Stimulated activated CD8-positive, alpha-beta memory T cell treated with anti-CD3 and anti-CD28 coated beads, Interleukin-4, amount 100 ng/mL, for 4 hours (primary cell): ENCODE data around the gene MEIS1.

Source experiments
- DNase-seq, 2 donors: peaks; one replicate each; pipeline ENCODE4 v3.0.0-alpha.2; 2020; ENCODE audit warnings: low read depth in 2 of 2, low spot score in 1 of 2

MEIS1 gene

DNA sequence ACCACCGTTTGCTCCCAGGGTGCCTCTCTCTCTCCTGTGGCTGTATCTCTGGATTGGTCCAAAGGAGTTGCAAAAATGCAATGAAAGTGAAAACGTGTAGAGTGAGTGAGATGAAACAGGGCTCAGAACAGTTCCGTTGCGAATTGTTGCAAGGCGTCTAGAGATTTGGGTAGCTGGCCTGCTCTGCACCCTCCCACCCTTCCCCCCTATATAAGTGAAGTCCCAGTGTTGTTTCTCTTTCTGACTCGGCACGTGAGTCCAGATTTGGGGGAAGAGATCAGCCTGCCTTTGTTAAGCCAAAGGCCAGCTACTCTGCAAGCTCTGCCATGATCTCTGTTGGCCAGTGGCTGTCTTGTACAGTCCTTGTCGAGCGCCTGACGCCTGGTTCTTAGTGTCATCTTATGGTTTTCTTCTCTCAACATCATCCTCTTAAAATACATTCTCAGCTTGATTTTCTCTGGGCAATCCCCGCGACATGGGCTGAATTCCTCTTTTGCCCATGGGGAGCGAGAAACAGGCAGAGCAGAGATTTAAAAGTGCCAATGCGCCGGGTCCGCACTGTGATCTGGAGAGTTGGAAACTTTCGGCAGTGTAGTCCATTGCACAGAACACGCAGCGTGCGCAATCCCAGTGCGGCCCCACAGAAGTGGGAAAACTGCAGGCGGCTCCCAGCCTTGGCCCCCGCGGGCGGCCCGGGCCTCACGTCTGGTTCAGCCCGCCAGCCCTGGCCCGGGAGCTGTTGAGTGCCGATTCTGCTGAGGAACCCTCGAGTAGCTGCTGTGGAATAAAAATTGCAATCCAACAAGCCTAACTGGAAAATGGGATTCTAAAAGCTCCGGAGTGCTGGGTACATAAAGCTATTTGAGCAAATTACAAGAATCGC is 9.3 kb downstream of the MEIS1 start:
- DNase-seq: no peak

DNA sequence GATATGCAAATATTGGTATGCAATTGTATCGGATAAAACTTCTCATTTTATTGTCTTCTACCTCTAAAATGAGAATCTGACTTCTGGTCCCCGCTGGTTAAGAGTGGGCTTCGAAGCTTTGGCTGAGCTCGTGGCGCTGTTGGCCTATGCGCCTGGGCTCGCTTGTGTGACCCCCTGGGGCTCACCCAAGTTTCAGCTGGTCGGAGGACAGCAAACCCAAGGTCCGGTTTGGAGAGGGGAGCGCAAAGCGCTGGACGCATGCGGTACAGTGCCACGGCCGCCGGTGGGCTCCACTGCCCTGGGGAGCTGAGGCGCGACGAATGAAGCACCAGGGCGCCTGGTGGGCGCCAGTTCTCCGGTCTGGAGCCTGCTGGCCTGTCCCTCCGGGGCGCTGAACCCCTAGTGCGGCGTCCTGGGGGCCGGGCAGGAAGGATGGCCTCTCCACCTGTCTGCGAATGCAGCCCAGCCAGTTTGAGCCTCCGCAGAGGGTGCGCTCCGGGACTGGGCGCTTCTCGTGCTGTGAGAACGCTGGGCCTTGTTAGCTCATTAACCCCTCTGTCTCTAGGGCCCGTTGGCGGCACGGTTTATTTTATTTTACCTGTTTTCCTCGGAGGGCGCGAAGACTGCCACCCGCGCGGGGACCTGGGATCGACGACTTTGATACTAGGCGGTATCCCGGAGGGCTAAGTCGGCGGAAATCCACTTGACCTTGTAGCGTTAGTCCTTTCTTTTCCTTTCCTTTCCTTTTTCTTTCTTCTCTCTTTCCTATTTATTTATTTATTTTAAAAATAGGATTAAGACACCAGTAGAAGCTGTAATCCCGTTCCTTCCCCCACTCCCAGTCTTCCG is 10.4 kb downstream of the MEIS1 start:
- DNase-seq: no peak

DNA sequence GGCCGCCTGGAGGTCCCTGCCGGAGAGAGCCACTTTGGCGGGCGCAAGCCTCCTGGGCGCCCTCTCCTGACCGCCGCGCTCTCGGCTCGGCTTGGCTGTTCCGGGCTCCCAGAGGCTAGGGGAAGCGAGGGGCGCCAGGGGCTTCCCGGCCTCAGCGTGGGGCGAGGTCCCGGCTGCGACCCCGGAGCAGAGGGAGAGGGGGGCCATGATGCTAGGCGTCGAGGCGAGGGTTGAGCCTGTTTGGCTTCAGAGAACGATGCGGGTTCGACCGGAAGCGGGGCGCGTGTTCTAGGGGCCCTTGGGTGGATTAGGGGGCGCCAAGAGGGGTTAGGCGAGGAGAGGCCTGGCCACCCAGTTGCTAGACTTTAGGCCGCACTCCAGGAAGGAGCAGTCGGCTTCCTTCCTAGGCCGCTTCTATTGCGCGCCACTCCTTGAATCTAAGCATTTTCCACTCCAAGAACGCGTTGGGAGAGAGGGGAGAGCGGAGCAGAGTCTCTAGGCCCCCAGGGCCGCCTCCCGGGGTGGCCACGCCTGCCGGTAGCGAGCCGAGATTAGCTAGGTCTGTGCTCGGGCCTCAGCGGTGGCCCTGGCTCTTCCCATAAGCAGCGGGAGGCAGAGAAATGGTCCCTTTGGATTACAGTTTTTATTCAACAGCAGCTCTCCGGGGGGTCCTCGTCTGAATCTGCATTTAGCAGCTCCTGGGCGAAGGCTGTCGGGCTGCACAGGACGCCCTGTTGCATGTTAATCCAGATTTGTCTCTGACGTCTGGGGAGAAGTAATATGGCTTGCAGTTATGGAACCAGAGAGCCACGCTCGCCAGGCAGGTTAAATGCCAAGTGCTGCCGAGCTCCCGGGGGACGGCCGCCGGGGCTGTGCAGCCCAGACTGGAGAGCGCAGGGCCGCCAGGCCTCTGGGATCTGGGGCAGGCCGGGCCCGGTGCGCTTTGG is 11.3 kb downstream of the MEIS1 start:
- no peak for DNase-seq

DNA sequence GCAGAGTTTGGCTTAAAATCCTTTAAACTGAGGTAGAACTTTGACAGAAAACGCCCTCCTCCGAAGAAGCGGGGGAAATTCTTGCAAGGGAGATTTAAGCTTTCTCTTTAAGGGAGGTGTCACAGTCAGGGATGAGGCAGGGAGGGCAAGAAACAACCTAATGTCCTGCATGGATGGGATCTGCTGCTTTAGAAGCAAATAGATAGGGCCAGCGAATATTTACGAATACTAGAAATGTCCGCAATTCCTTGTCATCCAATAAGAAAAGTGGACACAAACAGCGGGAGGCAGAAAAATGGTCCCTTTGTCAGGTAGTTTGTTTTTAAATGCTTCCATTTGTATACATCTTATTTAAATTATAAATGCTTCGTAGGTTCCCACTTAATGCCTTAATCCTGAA is 12.0 kb downstream of the MEIS1 start:
- DNase-seq: no peak

DNA sequence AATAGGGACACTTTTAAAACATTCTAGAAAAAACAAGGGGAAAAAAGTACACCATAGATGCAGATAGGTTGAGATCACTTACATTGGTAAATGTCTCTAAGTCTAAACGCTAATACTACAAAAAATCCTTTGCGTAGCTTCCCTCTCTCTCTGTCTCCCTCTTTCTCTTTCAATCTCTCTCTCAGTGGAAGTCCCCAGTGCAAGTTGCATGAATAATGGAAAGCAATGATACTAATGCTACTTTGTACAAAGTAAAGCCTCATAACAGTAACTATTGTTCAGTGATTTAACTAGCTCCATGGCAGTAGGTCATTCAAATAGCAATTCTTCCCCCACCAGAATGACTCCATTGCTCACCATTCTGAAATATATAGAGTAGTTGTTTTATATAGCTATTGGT is 12.8 kb downstream of the MEIS1 start:
- DNase-seq: no peak

DNA sequence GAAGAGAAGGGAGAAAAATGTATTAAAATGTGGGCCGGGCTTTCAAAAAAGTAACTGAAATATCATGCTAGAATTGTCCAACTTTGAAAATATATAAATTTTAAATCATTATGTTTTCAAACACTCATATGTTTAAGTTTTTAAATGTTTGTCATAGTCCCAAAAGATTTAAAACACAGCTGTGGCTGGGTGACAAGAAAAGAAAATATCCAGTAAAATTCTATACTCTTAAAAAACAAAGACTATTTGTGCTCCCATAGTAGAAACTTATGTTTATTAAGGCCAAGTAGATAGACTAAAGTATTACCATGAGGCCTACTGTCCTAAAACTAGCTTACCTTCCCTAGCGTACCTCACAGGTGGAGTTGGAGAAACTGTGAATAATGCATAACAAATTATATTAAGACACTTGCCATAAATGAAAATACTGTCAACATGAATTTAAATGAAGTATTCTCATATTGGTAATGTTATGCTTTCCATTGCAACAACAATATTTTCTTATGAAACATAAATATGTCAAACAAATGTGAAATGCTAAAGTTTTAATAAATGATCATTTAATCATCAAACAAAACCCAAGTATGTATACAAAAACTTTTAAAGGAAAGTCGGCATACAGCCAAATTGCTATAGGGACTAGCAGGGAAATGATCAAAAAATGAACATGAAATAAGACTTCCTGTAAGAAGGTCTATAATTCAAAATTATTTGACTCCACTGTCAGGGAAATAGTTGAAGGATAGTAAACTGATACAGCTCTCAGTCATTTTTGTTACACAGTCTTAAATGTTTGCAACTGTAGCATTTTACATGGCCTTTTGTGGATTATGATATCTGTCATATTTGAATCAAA is 13.4 kb downstream of the MEIS1 start:
- DNase-seq: no peak

DNA sequence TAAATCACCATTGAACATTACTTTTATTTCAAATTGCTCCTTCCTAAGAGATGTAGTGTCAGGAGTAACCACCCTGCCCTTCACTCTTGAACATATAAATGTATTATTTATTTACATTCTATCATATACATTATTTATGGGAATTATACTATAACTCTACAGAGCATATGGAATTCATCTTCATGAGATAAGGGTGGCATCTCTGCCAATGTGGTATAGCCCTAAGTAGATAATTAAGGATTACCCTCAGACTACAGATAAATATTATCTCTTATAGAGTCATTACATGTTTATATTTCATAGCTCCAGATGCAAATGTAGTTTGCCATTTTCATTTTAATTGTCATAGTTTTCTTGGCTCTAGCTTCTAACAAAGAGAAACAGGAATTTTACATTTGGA is 17.3 kb downstream of the MEIS1 start:
- no peak for DNase-seq

DNA sequence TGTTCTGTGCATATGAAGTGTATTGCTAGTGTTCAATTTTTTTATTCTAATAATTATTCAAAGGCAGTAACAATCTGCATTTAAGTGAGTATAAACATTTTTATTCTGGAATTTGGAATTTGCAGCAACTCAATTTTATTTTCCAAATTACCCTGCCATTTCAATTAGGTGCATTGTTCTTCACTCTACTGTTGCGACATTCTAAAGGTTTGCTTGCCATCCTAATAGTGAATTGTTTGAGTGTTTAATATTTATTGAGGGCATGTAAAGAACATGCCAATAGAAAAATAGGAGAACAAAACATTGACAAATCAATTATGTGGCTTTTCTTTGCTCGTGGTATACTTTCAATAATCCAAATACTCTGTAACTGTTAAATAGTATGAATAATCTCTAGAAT is 18.0 kb downstream of the MEIS1 start:
- DNase-seq: no peak

DNA sequence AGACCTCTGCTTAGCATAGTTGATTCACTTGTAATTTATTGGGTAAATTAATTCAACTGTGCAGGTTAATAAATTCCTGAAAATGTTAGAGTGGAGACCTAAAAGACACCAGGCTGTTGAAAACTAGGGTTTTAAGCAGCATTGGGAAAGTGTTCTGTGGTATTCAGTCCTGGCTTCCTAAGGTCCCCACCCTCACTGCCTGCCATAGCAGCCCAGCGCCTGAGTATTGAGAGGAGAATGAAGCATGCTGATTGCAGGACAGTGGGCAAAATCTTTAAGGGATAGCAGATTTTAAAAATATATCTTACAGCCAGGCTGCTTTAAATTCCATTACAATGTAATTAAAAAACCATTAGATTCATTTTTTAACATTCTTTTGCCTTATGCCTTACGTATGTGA is 20.6 kb downstream of the MEIS1 start:
- no peak for DNase-seq

DNA sequence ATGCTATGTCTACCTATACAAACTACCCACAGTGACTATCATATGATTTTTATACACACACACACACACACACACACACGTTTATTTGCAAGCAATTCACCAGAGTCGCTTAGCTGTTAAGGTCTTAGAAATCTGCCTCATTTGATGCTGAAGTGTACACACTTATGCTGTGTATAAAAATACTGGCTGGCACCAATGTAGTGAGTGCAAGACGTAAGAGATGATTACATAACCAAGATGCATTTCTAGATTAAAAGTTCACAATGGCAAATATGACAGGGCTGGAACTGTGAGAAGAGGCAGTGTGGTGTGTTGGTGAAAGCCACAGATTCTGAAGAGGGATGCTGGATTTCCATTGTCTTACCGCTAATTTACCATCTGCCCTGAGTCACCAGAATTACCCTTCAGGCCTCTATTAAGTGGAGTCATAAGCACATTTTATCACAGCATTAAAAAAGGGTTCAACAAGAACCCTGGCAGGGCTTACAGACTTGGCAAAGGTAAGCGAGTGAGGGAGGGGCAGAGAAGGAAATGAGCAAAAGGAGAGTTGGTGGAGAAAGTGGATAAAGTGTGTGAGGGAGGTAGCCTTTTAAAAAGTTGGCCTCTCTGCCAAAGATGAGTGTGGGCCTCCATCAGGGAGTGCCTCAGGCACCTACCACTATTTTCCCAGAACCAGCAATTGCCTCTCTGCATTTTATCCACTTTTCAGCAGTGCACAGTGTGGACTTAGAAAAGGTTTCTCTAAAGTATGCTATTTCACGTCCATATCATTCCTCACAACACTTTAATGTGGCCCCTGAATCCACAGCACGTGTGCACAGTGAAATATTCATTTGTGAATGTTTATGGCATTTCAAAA is 21.5 kb downstream of the MEIS1 start:
- DNase-seq: no peak

DNA sequence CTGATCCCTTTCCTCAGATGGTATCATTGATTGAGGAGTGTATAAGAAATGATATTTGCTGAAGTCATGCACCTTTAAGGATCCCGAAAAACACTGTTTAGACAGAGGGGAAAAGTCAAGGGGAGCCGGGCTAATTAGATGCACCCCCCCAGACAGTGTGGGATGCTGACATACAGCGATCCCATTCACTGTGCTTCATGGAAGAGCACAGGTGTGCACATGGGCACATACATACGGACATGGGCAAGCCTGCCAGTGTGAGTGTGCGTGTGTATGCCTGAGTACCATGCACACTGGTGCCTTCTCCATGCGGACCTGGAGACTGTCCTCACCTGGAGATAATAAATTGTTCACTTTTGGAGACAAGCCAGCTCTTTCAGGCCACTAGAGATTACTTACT is 22.6 kb downstream of the MEIS1 start:
- DNase-seq: no peak

DNA sequence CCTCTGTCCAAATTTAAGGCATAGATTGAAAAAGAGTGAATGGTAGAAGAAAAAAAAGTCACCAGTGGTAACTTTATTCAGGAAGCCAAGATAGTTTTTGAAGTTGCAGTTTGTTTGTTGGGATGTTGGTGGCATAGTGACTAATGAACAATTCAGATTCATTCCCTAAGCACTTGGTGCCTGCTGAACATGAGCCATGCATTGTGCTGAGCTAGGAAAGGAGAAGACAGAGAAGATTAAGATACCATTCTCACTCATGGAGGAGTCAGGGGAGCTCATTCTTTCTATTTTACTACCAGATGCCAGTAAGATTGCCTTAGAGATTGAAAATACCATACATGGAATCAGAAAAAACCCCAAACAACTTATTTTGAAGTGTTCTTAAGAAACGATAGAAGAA is 25.1 kb downstream of the MEIS1 start:
- no peak for DNase-seq

DNA sequence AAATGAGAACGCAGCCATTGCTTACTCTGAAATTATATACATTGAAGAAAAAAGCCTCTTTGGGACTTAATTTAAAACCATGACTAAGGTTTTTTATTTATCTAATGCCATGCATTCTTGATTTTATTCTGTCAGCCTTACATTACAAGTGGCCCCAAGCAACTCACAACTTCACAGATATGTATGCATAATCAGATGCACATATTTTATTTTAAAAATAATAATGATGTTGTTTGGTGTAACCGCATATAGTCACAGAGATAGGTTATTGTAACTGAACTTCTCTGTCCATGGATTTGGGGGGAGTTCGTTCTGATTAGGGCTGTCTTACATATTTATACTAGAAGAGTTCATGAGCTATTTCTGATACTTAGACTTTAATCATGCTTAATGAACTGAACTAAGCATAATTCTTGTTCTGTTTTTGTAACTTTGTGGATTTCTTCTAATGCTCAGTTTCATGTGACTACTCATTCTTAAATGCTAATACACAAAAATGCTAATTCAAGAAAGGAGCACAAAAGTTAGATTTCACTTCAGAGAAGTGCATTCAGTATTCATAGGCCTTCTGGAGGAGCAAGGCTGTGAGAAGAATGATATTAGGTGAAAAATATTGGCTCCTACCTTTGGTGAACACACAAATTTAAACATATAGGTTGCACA is 26.2 kb downstream of the MEIS1 start:
- no peak for DNase-seq

DNA sequence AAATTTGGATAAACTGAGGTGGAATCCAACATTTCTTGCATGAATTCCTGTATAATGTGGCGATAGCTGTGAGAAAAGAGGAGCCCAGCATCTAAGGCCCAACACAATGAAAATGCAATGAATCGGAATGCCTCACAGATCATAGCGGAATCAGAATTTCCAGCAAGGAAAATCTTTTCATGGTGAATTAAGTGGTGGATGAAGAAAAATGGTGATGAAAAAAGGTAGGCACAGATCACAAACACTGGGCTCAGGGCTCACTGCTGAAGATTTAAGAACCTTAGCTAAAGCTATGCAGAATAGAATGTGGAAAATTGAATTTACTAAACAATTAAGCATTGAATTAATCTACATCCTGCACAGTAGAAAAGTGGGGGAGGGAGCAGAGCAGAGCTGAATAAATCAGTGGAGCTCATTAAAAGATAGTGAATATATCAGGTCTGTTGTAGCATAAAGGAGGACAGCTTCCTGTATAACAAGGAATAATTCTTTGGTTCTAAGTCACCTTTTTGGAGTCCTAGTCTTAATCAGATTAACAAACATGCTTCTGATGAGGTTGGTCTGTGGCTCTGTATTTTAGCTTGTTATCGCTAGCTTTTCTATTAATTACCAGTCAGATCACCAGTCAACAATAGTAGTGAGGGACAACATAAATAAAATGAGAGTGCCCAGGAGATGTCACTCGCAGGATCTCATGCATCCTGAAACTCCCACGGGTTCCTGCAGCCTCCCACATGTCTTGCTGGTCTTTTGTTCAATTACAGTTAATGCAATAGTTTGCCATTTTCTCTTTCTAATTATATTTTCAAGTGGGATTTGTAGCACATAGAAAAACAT is 27.0 kb downstream of the MEIS1 start:
- DNase-seq: no peak

DNA sequence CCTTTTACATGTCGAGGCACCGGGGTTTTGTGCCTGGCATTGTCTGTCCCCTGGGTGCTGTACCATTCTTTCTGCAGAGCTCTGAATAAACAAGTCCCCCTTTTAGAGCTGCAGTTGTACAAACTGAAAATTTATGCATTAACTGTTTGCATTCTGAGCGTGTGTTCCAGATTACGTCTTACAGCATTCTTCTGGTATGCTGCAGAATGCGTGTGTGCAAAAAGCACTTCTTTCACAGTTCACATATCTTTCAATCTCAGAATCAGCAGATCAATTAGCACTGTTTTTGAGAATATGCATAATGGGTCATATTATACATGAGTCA is 27.5 kb downstream of the MEIS1 start:
- DNase-seq: no peak

DNA sequence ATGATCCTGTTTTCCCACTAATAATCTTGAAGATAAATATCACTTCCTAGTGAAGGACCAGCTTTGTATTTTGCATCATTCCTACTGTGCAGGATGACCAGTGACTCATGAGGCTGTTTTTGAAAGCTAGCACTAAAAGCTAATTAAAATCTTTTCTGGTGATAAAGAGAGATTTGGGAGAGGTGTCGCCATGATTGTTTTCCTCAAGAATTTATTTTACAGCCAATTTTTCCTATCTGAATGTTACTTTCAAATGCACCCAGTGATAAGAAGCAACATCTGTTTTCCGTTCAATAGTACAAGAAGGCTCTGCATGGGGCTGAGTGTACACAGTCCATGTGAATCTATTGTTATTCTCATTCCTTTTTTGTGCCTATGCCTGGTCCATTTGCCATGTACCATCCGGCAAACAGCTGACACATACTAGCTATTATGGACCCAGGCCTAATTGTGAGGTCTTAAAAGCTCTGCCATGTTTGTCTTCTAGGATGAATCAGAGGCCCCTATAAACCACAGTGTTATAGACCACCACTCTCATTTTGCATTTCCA is 28.4 kb downstream of the MEIS1 start:
- no peak for DNase-seq

DNA sequence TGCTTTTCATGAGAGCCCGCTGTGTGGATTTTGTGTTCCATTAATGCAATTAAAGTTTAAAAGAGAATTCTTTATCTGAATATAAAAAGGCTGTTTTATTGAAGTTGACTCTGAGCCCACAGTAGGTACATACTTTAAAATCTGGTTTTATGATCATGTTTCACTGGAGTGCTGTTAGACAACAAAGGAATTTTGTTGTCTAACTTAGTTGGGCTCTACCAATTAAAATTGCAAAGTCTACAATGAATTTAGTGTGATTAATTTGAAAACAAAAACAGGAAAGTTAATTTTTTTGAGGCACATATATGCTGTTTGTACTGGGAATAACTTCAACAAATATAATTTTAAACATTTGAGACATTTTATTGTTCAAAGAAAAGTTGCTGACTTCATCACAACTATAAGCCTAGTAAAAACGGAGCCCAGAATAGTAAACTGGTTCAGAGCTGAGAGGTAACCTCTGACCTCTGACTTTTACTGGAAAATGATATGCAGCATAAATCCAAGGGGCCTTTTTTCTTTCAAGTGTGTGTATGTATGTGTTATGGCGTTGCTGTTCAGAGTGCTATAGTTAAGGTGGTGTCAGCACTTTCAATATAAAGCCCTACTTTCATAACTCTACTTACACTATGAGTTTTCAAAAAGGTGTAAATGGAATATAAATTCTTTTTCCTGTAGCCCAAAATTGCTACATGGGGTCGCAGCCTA is 30.2 kb downstream of the MEIS1 start:
- DNase-seq: no peak
